ENCODE measurements around the gene DMD. TPM values are rescaled to one million over a fixed set of nuclear protein-coding genes. Genes with fewer than 3 reads are reported as not detected.

DMD gene
- total RNA-seq, 1 experiment from 2014 or later = 47.2 TPM

GRCh38 chrX:31500921-31501320, 1710.4 kb downstream of the DMD start:
- BruUV-seq (replicated peaks) = no TSS peak
- no peaks in the 10 kb centered on the region for H3K4me1 Mint-ChIP-seq (ENCODE audit: low read depth, unreplicated experiment)
- ChIA-PET CTCF (no interaction called here), POLR2A (interaction anchor here (0.8 kb wide), 1 partner anchor 167 kb away, joined by 3 read pairs; no protein-coding TSS in a partner anchor)
- H3K27me3 Mint-ChIP-seq (ENCODE audit: insufficient read depth, unreplicated experiment) = no peaks in the 10 kb centered on the region
- Histone ChIP-seq H3K4me3 (ENCODE audit: low read depth, low read length) (no peak overlapping the region), H3K9me3 (no peaks in the 10 kb centered on the region), H3K36me3 (ENCODE audit: control insufficient read depth, insufficient read depth, low read length) (no peaks in the 10 kb centered on the region), H3K27me3 (replicated peaks; ENCODE audit: control insufficient read depth, insufficient read depth, low read length) (no peaks in the 10 kb centered on the region), H3K4me1 (no peaks in the 10 kb centered on the region)
- TF ChIP-seq, protein P1, sequence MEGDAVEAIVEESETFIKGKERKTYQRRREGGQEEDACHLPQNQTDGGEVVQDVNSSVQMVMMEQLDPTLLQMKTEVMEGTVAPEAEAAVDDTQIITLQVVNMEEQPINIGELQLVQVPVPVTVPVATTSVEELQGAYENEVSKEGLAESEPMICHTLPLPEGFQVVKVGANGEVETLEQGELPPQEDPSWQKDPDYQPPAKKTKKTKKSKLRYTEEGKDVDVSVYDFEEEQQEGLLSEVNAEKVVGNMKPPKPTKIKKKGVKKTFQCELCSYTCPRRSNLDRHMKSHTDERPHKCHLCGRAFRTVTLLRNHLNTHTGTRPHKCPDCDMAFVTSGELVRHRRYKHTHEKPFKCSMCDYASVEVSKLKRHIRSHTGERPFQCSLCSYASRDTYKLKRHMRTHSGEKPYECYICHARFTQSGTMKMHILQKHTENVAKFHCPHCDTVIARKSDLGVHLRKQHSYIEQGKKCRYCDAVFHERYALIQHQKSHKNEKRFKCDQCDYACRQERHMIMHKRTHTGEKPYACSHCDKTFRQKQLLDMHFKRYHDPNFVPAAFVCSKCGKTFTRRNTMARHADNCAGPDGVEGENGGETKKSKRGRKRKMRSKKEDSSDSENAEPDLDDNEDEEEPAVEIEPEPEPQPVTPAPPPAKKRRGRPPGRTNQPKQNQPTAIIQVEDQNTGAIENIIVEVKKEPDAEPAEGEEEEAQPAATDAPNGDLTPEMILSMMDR (IDR thresholded peaks at IDR 0.05; ENCODE audit: insufficient read depth in 1 of 2, low read depth in 1 of 2, low read length in 1 of 2, severe bottlenecking in 1 of 2, unreplicated experiment in 1 of 2) = no peak
- no peak overlapping the region for H3K27ac Mint-ChIP-seq (ENCODE audit: unreplicated experiment)
- DNase-seq = no peak
- H3K4me3 Mint-ChIP-seq (ENCODE audit: unreplicated experiment) = no peak overlapping the region
- intact Hi-C loops (cut with micrococcal nuclease; ENCODE audit: unreplicated experiment) = no loop called here
- no peaks in the 10 kb centered on the region for H3K36me3 Mint-ChIP-seq (ENCODE audit: insufficient read depth, unreplicated experiment)
- H3K9me3 Mint-ChIP-seq (ENCODE audit: unreplicated experiment) = no peaks in the 10 kb centered on the region

DNA sequence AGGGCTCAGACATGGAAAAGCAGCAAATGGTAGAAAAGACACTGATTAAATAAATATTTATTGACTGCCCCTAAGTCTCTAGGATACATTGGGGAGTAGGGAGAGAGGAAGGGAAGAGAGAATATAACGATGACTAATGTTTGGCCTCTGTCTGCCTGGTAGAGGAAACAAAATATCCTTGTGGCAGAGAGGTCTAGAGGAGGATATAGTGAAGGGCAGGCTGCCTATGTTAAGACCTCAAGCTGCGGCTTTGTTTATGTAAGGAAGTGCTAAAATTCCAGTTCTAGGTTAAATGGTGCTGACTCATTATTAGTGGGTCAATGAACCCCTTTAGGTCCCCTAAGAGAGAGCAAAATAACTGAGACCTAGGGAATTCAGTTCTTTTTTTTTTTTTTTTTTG, 1712.2 kb downstream of the DMD start:
- Mint-ChIP-seq H3K9me3 (ENCODE audit: unreplicated experiment) (no peaks in the 10 kb centered on the region), H3K4me3 (ENCODE audit: unreplicated experiment) (no peak overlapping the region), H3K4me1 (ENCODE audit: low read depth, unreplicated experiment) (no peaks in the 10 kb centered on the region), H3K27ac (ENCODE audit: unreplicated experiment) (no peak overlapping the region), H3K36me3 (ENCODE audit: insufficient read depth, unreplicated experiment) (no peaks in the 10 kb centered on the region), H3K27me3 (ENCODE audit: insufficient read depth, unreplicated experiment) (no peaks in the 10 kb centered on the region)
- DNase-seq = no peak
- no peaks in the 10 kb centered on the region for H3K4me1 ChIP-seq
- intact Hi-C loops (cut with micrococcal nuclease; ENCODE audit: unreplicated experiment) = no loop called here
- ChIA-PET CTCF (no interaction called here), POLR2A (no interaction called here)
- TF ChIP-seq, protein P1 (IDR thresholded peaks at IDR 0.05; ENCODE audit: insufficient read depth in 1 of 2, low read depth in 1 of 2, low read length in 1 of 2, severe bottlenecking in 1 of 2, unreplicated experiment in 1 of 2) = no peak
- H3K27me3 ChIP-seq (replicated peaks; ENCODE audit: control insufficient read depth, insufficient read depth, low read length) = no peaks in the 10 kb centered on the region
- no TSS peak for BruUV-seq (replicated peaks)
- no peak overlapping the region for H3K4me3 ChIP-seq (ENCODE audit: low read depth, low read length)
- H3K9me3 ChIP-seq = no peaks in the 10 kb centered on the region
- no peaks in the 10 kb centered on the region for H3K36me3 ChIP-seq (ENCODE audit: control insufficient read depth, insufficient read depth, low read length)

GRCh38 chrX:31497086-31497485, 1714.3 kb downstream of the DMD start:
- ChIA-PET POLR2A (no interaction called here), CTCF (no interaction called here)
- Mint-ChIP-seq H3K27ac (ENCODE audit: unreplicated experiment) (no peak overlapping the region), H3K9me3 (ENCODE audit: unreplicated experiment) (no peaks in the 10 kb centered on the region), H3K4me3 (ENCODE audit: unreplicated experiment) (no peak overlapping the region), H3K27me3 (ENCODE audit: insufficient read depth, unreplicated experiment) (no peaks in the 10 kb centered on the region), H3K36me3 (ENCODE audit: insufficient read depth, unreplicated experiment) (no peaks in the 10 kb centered on the region), H3K4me1 (ENCODE audit: low read depth, unreplicated experiment) (no peaks in the 10 kb centered on the region)
- H3K4me1 ChIP-seq = no peaks in the 10 kb centered on the region
- H3K27me3 ChIP-seq (replicated peaks; ENCODE audit: control insufficient read depth, insufficient read depth, low read length) = no peaks in the 10 kb centered on the region
- no TSS peak for BruUV-seq (replicated peaks)
- no peaks in the 10 kb centered on the region for H3K36me3 ChIP-seq (ENCODE audit: control insufficient read depth, insufficient read depth, low read length)
- intact Hi-C loops (cut with micrococcal nuclease; ENCODE audit: unreplicated experiment) = no loop called here
- DNase-seq = no peak
- TF ChIP-seq, protein P1 (IDR thresholded peaks at IDR 0.05; ENCODE audit: insufficient read depth in 1 of 2, low read depth in 1 of 2, low read length in 1 of 2, severe bottlenecking in 1 of 2, unreplicated experiment in 1 of 2) = no peak
- H3K9me3 ChIP-seq = no peaks in the 10 kb centered on the region
- no peak overlapping the region for H3K4me3 ChIP-seq (ENCODE audit: low read depth, low read length)

All from Caco-2 (cell line).